Esophagus squamous epithelium (tissue), 4 donors: ENCODE data around the gene KMT5C.

Experiments
- POLR2A ChIP-seq, 4 donors: fragments of 450-650 bp; IDR thresholded peaks; one replicate each; pipeline ENCODE4 v1.6.1; 2017; ENCODE audit warnings: antibody characterized with exemption in 4 of 4, mild to moderate bottlenecking in 4 of 4, moderate library complexity in 3 of 4
- TF ChIP-seq, protein P1 (sequence below), 6 experiments: fragments of 450-650 bp in 4 of 6; fragments of 200-600 bp in 2 of 6; sonication (generic) in 2 of 6; IDR thresholded peaks; one replicate each; pipeline ENCODE4 v1.5.1; 2016 to 2019; ENCODE audit warnings: antibody characterized with exemption in 6 of 6, mild to moderate bottlenecking in 4 of 6, moderate library complexity in 4 of 6

DNA sequence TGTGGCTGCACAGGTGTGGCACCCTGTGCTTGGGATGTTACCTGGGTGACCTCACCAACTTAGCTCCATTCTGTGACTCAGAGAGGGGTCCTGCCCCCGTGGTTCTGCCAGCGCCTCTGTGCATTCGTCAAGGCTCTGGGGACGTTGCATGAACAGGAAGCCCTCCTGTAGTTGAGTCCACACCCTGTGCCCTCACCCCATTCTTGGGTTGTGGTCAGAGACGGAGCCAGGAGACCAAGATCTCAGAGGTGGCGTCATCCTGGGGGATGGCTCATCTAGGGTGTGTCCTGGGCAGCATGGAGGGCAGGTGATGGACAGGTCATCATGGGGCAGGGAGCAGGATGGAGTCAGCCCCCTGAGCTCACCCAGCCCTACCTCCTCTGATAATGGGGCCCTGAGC is 12.4 kb downstream of the KMT5C start:
- TF ChIP-seq, protein P1, sequence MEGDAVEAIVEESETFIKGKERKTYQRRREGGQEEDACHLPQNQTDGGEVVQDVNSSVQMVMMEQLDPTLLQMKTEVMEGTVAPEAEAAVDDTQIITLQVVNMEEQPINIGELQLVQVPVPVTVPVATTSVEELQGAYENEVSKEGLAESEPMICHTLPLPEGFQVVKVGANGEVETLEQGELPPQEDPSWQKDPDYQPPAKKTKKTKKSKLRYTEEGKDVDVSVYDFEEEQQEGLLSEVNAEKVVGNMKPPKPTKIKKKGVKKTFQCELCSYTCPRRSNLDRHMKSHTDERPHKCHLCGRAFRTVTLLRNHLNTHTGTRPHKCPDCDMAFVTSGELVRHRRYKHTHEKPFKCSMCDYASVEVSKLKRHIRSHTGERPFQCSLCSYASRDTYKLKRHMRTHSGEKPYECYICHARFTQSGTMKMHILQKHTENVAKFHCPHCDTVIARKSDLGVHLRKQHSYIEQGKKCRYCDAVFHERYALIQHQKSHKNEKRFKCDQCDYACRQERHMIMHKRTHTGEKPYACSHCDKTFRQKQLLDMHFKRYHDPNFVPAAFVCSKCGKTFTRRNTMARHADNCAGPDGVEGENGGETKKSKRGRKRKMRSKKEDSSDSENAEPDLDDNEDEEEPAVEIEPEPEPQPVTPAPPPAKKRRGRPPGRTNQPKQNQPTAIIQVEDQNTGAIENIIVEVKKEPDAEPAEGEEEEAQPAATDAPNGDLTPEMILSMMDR (IDR thresholded peaks at IDR 0.05), result no peak
- TF ChIP-seq POLR2A (IDR thresholded peaks at IDR 0.05), result no peak
